Fibroblast of lung (primary cell): Measurements from ENCODE around the gene ADCY9. TPM values are rescaled to one million over a fixed set of nuclear protein-coding genes. Genes with fewer than 3 reads are reported as not detected.

Experiments
- DNase-seq, 2 donors: peaks; one replicate each; pipeline versions ENCODE4 v3.0.0 to v3.0.0-alpha.2; 2010; ENCODE audit warnings: low read depth in 2 of 2
- H2AFZ ChIP-seq: 2 replicates; pipeline ENCODE4 v1.5.1; 2012; ENCODE audit warnings: low read length, control low read depth, inconsistent platforms
- H3K27ac ChIP-seq: 2 replicates; pipeline ENCODE4 v1.5.1; 2011; ENCODE audit warnings: low read length, control low read depth; ENCODE audit not compliant: insufficient read depth
- H3K27me3 ChIP-seq: 2 replicates; pipeline ENCODE4 v1.5.1; 2011; ENCODE audit warnings: mild to moderate bottlenecking, low read length; ENCODE audit not compliant: control insufficient read depth, insufficient read depth
- H3K36me3 ChIP-seq: 2 replicates; pipeline ENCODE4 v1.5.1; 2011; ENCODE audit warnings: low read length; ENCODE audit not compliant: control insufficient read depth, insufficient read depth
- H3K4me1 ChIP-seq: 2 replicates; pipeline ENCODE4 v1.5.1; 2011; ENCODE audit warnings: low read length; ENCODE audit not compliant: control insufficient read depth, insufficient read depth; ENCODE audit errors: extremely low read depth
- H3K4me2 ChIP-seq: 2 replicates; pipeline ENCODE4 v1.5.1; 2011; ENCODE audit warnings: low read length, control low read depth; ENCODE audit not compliant: insufficient read depth; ENCODE audit errors: extremely low read depth
- H3K4me3 ChIP-seq, 4 experiments: fragments of 200-600 bp in 1 of 4; sonication (generic) in 1 of 4; replicated peaks in 1 of 4; 2 replicates each; pipeline ENCODE4 v1.5.1; 2011 to 2016; ENCODE audit warnings: low read length in 4 of 4, low read depth in 3 of 4, mild to moderate bottlenecking in 3 of 4, control low read depth in 2 of 4, inconsistent platforms in 1 of 4, mixed read lengths in 1 of 4; ENCODE audit not compliant: insufficient read depth in 1 of 4; ENCODE audit errors: control extremely low read depth in 1 of 4
- H3K79me2 ChIP-seq: 2 replicates; pipeline ENCODE4 v1.5.1; 2012; ENCODE audit warnings: mild to moderate bottlenecking, low read length, inconsistent platforms; ENCODE audit not compliant: control insufficient read depth, insufficient read depth
- H3K9ac ChIP-seq: 2 replicates; pipeline ENCODE4 v1.5.1; 2011; ENCODE audit warnings: mild to moderate bottlenecking, low read length, control low read depth; ENCODE audit not compliant: insufficient read depth
- H3K9me3 ChIP-seq: 2 replicates; pipeline ENCODE4 v1.5.1; 2012; ENCODE audit warnings: low read depth, low read length; ENCODE audit not compliant: control insufficient read depth, insufficient read depth
- H4K20me1 ChIP-seq: 2 replicates; pipeline ENCODE4 v1.5.1; 2011; ENCODE audit warnings: low read length; ENCODE audit not compliant: control insufficient read depth, insufficient read depth; ENCODE audit errors: extremely low read depth
- CTCF ChIP-seq, 2 donors: IDR thresholded peaks in 1 of 2; conservative IDR thresholded peaks in 1 of 2; 1 replicate in 1 of 2; 2 replicates in 1 of 2; pipeline ENCODE4 v1.5.1; 2011 to 2012; ENCODE audit warnings: low read length in 2 of 2, control low read depth in 1 of 2, inconsistent platforms in 1 of 2, low read depth in 1 of 2, mild to moderate bottlenecking in 1 of 2
- EZH2 ChIP-seq: IDR thresholded peaks from 2 replicates; pipeline ENCODE4 v1.5.1; 2012; ENCODE audit warnings: low read length, control low read depth, mild to moderate bottlenecking; ENCODE audit errors: missing control alignments
- polyA plus RNA-seq, 2 donors: library from polyadenylated mRNA; depleted of rRNA in 1 of 2; stranded (reverse) in 1 of 2; unstranded in 1 of 2; fragments of >200 nt; gene quantifications; 2 replicates each; pipeline ENCODE4 v1.2.1, GENCODE V29; 2011 to 2012; ENCODE audit warnings: missing spikeins in 1 of 2
- total RNA-seq: library from RNA; depleted of rRNA; stranded (reverse); fragments of >200 nt; gene quantifications from 2 replicates; pipeline ENCODE4 v1.2.1, GENCODE V29; 2014

ADCY9 gene
- total and polyA plus RNA-seq, 2 donors (not counting 1 experiment from before 2014, with no cell fraction given): 22.1 to 37.0 TPM

- no peak overlapping the region for H3K4me2 ChIP-seq
- H3K4me3 ChIP-seq: no peak overlapping the region
- H4K20me1 ChIP-seq: no peaks in the 10 kb centered on the region
- no peak overlapping the region for H2AFZ ChIP-seq
- no peaks in the 10 kb centered on the region for H3K79me2 ChIP-seq
- H3K27ac ChIP-seq: no peak overlapping the region
- no peaks in the 10 kb centered on the region for H3K9me3 ChIP-seq
- no peaks in the 10 kb centered on the region for H3K36me3 ChIP-seq
- H3K4me1 ChIP-seq: peaks cover 2% of the 10 kb centered on the region
- H3K27me3 ChIP-seq: peaks cover 3% of the 10 kb centered on the region
- TF ChIP-seq EZH2: no peak
- TF ChIP-seq CTCF (conservative IDR thresholded peaks at IDR 0.05 in 1 of 2, IDR thresholded peaks at IDR 0.05 in 1 of 2; ENCODE audit: low read depth in 1 of 2, low read length in 2 of 2): no peak
- H3K9ac ChIP-seq: no peak overlapping the region
- DNase-seq: no peak
These were observed 8.5 kb upstream of the ADCY9 start for GRCh38 chr16:4124535-4125294.

DNA sequence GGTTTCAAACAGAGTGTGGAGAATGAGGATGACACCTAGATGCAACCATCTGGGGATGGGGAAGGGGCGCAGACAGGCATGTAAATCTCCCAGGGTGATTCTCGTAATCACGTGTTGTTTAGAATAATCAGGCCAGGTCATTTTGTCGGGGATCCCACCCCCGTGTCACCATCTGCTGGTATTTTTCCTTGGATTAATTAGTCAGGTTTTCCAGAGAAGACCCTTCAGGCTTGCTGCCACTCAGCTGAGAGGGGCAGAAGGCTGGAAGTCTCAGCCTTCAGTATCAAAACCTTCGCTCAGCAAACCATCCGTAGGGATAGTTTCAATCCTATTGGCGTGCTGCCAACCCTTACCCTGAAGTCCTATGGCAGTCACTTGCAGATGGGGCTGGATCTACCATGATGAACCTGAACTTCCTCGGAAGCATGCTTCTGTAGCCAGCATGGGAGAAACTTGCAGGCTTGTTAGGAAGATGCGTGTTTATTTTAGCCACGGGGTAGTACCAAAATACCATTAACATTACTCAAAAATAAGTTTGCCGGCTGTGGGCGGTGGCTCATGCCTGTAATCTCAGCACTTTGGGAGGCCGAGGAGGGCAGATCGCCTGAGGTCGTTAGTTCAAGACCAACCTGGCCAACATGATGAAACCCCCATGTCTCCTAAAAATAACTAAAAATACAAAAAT is 7.5 kb upstream of the ADCY9 start:
- Histone ChIP-seq H3K4me1 (peaks cover 2% of the 10 kb centered on the region), H3K4me3 (no peak overlapping the region), H2AFZ (no peak overlapping the region), H3K9ac (no peak overlapping the region), H3K27me3 (no peaks in the 10 kb centered on the region), H3K27ac (no peak overlapping the region), H3K79me2 (no peaks in the 10 kb centered on the region), H3K4me2 (no peak overlapping the region), H3K9me3 (no peaks in the 10 kb centered on the region), H3K36me3 (no peaks in the 10 kb centered on the region), H4K20me1 (no peaks in the 10 kb centered on the region)
- peak; percentile 51 to 62 for DNase-seq
- no peak for TF ChIP-seq EZH2
- no peak for TF ChIP-seq CTCF (conservative IDR thresholded peaks at IDR 0.05 in 1 of 2, IDR thresholded peaks at IDR 0.05 in 1 of 2; ENCODE audit: low read depth in 1 of 2, low read length in 2 of 2)

GRCh38 chr16:4120176-4120575 is 3.9 kb upstream of the ADCY9 start:
- no peak for TF ChIP-seq EZH2
- TF ChIP-seq CTCF (conservative IDR thresholded peaks at IDR 0.05 in 1 of 2, IDR thresholded peaks at IDR 0.05 in 1 of 2; ENCODE audit: low read depth in 1 of 2, low read length in 2 of 2): no peak
- no peaks in the 10 kb centered on the region for H4K20me1 ChIP-seq
- no peak overlapping the region for H3K27ac ChIP-seq

More at GRCh38 chr16:4120176-4120575, 3.9 kb upstream of the ADCY9 start:
- H3K9me3 ChIP-seq: no peaks in the 10 kb centered on the region
- H3K9ac ChIP-seq: no peak overlapping the region
- peaks cover 9% of the 10 kb centered on the region for H3K4me1 ChIP-seq
- H2AFZ ChIP-seq: no peak overlapping the region
- H3K4me2 ChIP-seq: no peak overlapping the region
- DNase-seq: no peak
- no peaks in the 10 kb centered on the region for H3K36me3 ChIP-seq
- H3K79me2 ChIP-seq: peaks cover 3% of the 10 kb centered on the region
- no peak overlapping the region for H3K4me3 ChIP-seq
- no peaks in the 10 kb centered on the region for H3K27me3 ChIP-seq
